Stimulated activated effector memory CD8-positive, alpha-beta T cell treated with anti-CD3 and anti-CD28 coated beads, Interleukin-12 subunit alpha, Interleukin-12 subunit beta, amount 100 ng/mL, for 72 hours (primary cell): Measurements from ENCODE around the gene HDAC2.
"Not testable (repeated sequence)": the region's sequence is repeated elsewhere in the genome, so short reads cannot be mapped to it uniquely, and the experiment has no call there.

Experiments used
- ATAC-seq: fragments of 150-1000 bp; cut with Tn5 transposase; 2 replicates; pipeline ENCODE4 v1.10.0; 2021
- DNase-seq, 2 donors: peaks; one replicate each; pipeline ENCODE4 v3.0.0; 2021 to 2022; ENCODE audit warnings: low spot score in 2 of 2
- H3K27ac Mint-ChIP-seq: one replicate; pipeline ENCODE4 v1.8.0; 2022; ENCODE audit warnings: mild to moderate bottlenecking, mixed read lengths
- H3K36me3 Mint-ChIP-seq: one replicate; pipeline ENCODE4 v1.8.0; 2022; ENCODE audit warnings: mild to moderate bottlenecking, mixed read lengths
- H3K4me1 Mint-ChIP-seq: one replicate; pipeline ENCODE4 v1.8.0; 2022; ENCODE audit warnings: mixed read lengths
- H3K4me3 Mint-ChIP-seq: one replicate; pipeline ENCODE4 v1.8.0; 2022; ENCODE audit warnings: mild to moderate bottlenecking, mixed read lengths
- H3K9me3 Mint-ChIP-seq: one replicate; pipeline ENCODE4 v1.8.0; 2022; ENCODE audit warnings: mixed read lengths

The HDAC2 gene

GRCh38 chr6:113949499-113949898 is 21.4 kb downstream of the HDAC2 start:
- DNase-seq, result no peak
- H3K36me3 Mint-ChIP-seq, result peaks cover 94% of the 10 kb centered on the region
- no peak overlapping the region for H3K27ac Mint-ChIP-seq
- ATAC-seq, result no peak
- H3K4me1 Mint-ChIP-seq, result no peaks in the 10 kb centered on the region
- H3K9me3 Mint-ChIP-seq, result no peaks in the 10 kb centered on the region
- H3K4me3 Mint-ChIP-seq, result no peak overlapping the region

- peaks cover 96% of the 10 kb centered on the region for H3K36me3 Mint-ChIP-seq
- H3K4me1 Mint-ChIP-seq, result no peaks in the 10 kb centered on the region
- no peak for DNase-seq
- H3K9me3 Mint-ChIP-seq, result no peaks in the 10 kb centered on the region
- no peak overlapping the region for H3K4me3 Mint-ChIP-seq
- ATAC-seq, result no peak
- no peak overlapping the region for H3K27ac Mint-ChIP-seq
Observed at GRCh38 chr6:113944701-113945100, 26.2 kb downstream of the HDAC2 start.

GRCh38 chr6:113939825-113940224 is 31.1 kb downstream of the HDAC2 start:
- H3K4me1 Mint-ChIP-seq, result no peaks in the 10 kb centered on the region
- no peak overlapping the region for H3K27ac Mint-ChIP-seq
- no peaks in the 10 kb centered on the region for H3K9me3 Mint-ChIP-seq
- ATAC-seq (no peak), DNase-seq (no peak)
- no peak overlapping the region for H3K4me3 Mint-ChIP-seq
- peaks cover 70% of the 10 kb centered on the region for H3K36me3 Mint-ChIP-seq

DNA sequence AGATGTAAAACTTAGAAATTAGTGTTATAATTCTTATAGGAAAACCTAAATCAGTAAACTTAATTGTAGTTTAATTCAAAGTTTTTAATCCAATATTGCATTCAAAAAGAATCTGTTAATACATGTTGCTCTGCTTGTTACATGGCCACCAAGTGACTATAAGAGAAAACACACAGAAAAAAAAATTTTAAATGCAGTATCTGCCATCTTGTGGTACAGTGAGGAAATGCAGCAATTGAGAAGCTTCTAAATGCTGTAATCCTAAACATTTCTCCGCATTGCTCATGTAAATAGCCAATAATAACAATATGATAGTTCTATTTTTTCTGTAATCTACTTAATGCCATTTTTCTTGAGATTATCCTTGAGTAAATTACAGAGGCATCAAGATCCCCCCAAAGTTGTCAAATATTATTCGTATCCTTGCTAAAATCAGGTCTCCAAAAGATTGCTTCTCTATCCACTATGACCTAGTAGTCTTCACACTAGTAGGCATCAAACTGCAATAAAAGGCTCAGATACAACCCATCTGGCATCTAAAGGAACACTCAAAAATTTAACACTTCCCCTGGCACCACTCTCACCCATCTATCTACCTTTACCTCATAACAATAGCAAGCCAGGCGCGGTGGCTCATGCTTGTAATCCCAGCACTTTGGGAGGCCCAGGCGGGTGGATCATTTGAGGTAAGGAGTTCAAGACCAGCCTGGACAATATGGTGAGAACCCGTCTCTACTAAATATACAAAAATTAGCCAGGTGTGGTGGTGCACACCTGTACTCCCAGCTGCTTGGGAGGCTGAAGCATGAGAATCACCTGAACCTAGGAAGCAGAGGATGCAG is 34.6 kb downstream of the HDAC2 start:
- no peaks in the 10 kb centered on the region for H3K9me3 Mint-ChIP-seq
- no peak overlapping the region for H3K4me3 Mint-ChIP-seq
- ATAC-seq (no peak), DNase-seq (no peak)
- H3K4me1 Mint-ChIP-seq, result no peaks in the 10 kb centered on the region
- no peak overlapping the region for H3K27ac Mint-ChIP-seq
- H3K36me3 Mint-ChIP-seq, result peaks cover 35% of the 10 kb centered on the region

DNA sequence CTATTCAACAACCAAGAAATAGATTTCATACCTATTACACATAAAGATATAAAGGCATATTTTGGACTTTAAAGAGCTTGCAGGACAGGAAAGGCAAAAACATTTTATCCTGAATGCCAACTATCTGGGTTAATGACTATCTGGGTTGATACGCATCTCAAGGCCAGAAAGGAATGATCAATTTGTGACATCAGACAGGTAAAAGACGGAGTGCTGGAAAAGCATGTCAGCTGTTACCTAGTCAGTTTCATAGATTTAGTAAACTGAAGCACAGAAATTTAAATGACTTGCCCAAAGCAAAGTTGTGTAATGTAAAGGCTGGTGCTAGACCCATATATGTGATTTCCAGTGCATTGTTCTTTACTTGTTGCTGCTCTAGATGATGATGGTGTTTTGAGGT is 36.8 kb downstream of the HDAC2 start:
- Mint-ChIP-seq H3K36me3 (peaks cover 12% of the 10 kb centered on the region), H3K4me1 (no peaks in the 10 kb centered on the region), H3K27ac (no peak overlapping the region), H3K4me3 (no peak overlapping the region), H3K9me3 (peaks cover 15% of the 10 kb centered on the region)
- ATAC-seq (no peak), DNase-seq (no peak)

GRCh38 chr6:113931907-113932306 is 39.0 kb downstream of the HDAC2 start:
- DNase-seq, H3K4me1 Mint-ChIP-seq, H3K4me3 Mint-ChIP-seq, H3K27ac Mint-ChIP-seq, ATAC-seq, H3K36me3 Mint-ChIP-seq: not testable (repeated sequence)
- H3K9me3 Mint-ChIP-seq, result peaks cover 15% of the 10 kb centered on the region

GRCh38 chr6:113930183-113930582 is 40.8 kb downstream of the HDAC2 start:
- no peak overlapping the region for H3K27ac Mint-ChIP-seq
- no peak overlapping the region for H3K4me3 Mint-ChIP-seq
- ATAC-seq (no peak), DNase-seq (no peak)
- no peaks in the 10 kb centered on the region for H3K36me3 Mint-ChIP-seq
- peaks cover 15% of the 10 kb centered on the region for H3K9me3 Mint-ChIP-seq
- no peaks in the 10 kb centered on the region for H3K4me1 Mint-ChIP-seq

- no peak for DNase-seq
Observed at GRCh38 chr6:113927001-113927400, 43.9 kb downstream of the HDAC2 start.

GRCh38 chr6:113925378-113925777 is 45.6 kb downstream of the HDAC2 start:
- no peak overlapping the region for H3K27ac Mint-ChIP-seq
- H3K4me1 Mint-ChIP-seq, result peaks cover 10% of the 10 kb centered on the region
- DNase-seq (no peak), ATAC-seq (no peak)
- peaks cover 11% of the 10 kb centered on the region for H3K9me3 Mint-ChIP-seq
- no peaks in the 10 kb centered on the region for H3K36me3 Mint-ChIP-seq
- no peak overlapping the region for H3K4me3 Mint-ChIP-seq

More at GRCh38 chr6:113927001-113927400, 43.9 kb downstream of the HDAC2 start:
- H3K4me3 Mint-ChIP-seq, result no peak overlapping the region
- no peak overlapping the region for H3K27ac Mint-ChIP-seq
- peaks cover 15% of the 10 kb centered on the region for H3K9me3 Mint-ChIP-seq
- no peaks in the 10 kb centered on the region for H3K4me1 Mint-ChIP-seq
- H3K36me3 Mint-ChIP-seq, result no peaks in the 10 kb centered on the region
- ATAC-seq, result no peak

DNA sequence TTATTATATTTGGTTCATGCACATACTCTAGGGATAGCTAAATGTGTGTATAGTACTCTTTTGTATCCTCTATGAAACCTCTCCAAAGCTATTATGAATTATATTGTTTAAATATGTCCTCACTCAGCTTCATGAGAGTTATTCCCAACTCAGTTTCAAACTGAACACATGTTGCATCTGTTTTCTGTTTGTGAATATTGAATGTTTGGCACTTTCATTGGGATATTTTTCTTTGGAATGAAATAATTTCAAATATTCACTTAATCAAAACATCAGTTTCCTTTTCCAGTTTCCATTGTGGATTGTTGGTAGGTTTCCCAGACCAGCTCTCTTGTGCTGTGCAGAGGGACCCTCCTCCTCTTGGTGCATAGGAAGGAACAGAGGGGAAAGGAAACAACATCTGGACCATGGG is 46.6 kb downstream of the HDAC2 start:
- no peak for DNase-seq
- Mint-ChIP-seq H3K9me3 (peaks cover 1% of the 10 kb centered on the region), H3K36me3 (no peaks in the 10 kb centered on the region), H3K27ac (no peak overlapping the region), H3K4me1 (peaks cover 10% of the 10 kb centered on the region), H3K4me3 (no peak overlapping the region)
- no peak for ATAC-seq

DNA sequence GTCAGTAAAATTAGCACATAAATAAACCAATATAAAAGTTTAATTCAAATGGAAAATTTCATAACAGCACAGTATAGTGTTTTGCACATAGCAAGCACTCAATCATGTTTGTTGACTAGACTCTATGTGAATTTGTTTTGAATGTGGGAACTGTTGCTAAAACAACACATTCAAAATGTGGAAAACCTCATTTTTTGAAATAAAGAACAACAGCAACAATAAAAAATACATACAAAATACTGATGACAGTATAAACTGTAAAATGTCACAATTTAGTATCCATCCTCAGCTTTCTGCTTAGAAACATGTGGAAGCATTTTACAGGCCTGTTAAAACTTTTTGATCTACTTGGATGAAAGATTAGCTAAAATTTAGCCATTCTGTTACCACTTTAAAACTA is 47.4 kb downstream of the HDAC2 start:
- H3K36me3 Mint-ChIP-seq, result no peaks in the 10 kb centered on the region
- ATAC-seq, result no peak

GRCh38 chr6:113921299-113921904 is 49.5 kb downstream of the HDAC2 start:
- no peak overlapping the region for H3K4me3 Mint-ChIP-seq
- no peaks in the 10 kb centered on the region for H3K9me3 Mint-ChIP-seq
- H3K36me3 Mint-ChIP-seq, result no peaks in the 10 kb centered on the region
- no peak for DNase-seq
- peaks cover 10% of the 10 kb centered on the region for H3K4me1 Mint-ChIP-seq
- ATAC-seq, result no peak
- H3K27ac Mint-ChIP-seq, result no peak overlapping the region

More for the DNA sequence above, 47.4 kb downstream of the HDAC2 start:
- Mint-ChIP-seq H3K9me3 (no peaks in the 10 kb centered on the region), H3K27ac (no peak overlapping the region), H3K4me3 (no peak overlapping the region), H3K4me1 (peaks cover 10% of the 10 kb centered on the region)
- no peak for DNase-seq

- Mint-ChIP-seq H3K4me3 (no peak overlapping the region), H3K4me1 (peaks cover 10% of the 10 kb centered on the region), H3K9me3 (no peaks in the 10 kb centered on the region), H3K36me3 (no peaks in the 10 kb centered on the region), H3K27ac (no peak overlapping the region)
- ATAC-seq (peak; percentile 71), DNase-seq (no peak)
Observed at GRCh38 chr6:113920663-113921267, 50.2 kb downstream of the HDAC2 start.

DNA sequence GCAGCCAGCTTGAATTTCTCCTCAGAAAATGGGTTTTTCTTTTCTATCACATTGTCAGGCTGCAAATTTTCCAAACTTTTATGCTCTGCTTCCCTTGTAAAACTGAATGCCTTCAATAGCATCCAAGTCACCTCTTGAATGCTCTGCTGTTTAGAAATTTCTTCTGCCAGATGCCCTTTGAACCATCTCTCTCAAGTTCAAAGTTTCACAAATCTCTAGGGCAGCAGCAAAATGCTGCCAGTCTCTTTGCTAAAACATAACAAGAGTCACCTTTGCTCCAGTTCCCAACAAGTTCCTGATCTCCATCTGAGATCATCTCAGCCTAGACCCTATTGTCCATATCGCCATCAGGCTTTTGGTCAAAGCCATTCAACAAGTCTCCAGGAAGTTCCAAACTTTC is 60.7 kb downstream of the HDAC2 start:
- H3K4me1 Mint-ChIP-seq, H3K27ac Mint-ChIP-seq, ATAC-seq, H3K4me3 Mint-ChIP-seq, H3K9me3 Mint-ChIP-seq, H3K36me3 Mint-ChIP-seq, DNase-seq: not testable (repeated sequence)

DNA sequence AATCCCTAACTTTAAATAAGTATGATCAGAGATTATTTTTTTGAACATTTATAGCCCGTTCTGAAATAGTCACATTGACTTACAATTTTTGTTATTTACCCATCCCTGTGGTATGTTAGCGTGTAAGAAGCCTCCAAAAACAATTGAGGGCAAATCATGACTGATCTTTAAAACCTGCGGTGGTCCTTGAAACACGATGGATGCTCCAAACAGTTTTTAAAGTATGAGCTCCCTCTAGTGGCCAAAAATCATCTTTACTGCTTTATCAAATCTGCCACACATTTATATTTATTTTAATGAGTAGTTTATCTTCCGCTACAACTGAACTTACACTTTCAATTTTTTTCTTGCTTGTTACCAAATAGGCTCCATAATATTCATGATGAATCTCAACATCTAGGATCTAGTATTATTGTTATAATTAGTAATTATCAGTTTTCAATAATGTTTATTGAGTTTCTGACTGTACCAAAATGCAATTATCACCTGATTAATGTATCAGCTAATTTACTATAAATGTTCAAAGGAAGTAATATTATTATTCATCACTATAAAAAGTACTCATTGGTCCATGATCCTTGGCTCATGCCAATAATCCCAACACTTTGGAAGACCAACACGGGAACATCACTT is 61.6 kb downstream of the HDAC2 start:
- no peak overlapping the region for H3K4me3 Mint-ChIP-seq
- ATAC-seq, result peak; percentile 42
- H3K4me1 Mint-ChIP-seq, result no peaks in the 10 kb centered on the region
- no peaks in the 10 kb centered on the region for H3K36me3 Mint-ChIP-seq
- no peak overlapping the region for H3K27ac Mint-ChIP-seq
- DNase-seq, result no peak
- no peaks in the 10 kb centered on the region for H3K9me3 Mint-ChIP-seq
